ENCODE results near the gene MAGEC2.

The MAGEC2 gene, protein sequence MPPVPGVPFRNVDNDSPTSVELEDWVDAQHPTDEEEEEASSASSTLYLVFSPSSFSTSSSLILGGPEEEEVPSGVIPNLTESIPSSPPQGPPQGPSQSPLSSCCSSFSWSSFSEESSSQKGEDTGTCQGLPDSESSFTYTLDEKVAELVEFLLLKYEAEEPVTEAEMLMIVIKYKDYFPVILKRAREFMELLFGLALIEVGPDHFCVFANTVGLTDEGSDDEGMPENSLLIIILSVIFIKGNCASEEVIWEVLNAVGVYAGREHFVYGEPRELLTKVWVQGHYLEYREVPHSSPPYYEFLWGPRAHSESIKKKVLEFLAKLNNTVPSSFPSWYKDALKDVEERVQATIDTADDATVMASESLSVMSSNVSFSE

DNA sequence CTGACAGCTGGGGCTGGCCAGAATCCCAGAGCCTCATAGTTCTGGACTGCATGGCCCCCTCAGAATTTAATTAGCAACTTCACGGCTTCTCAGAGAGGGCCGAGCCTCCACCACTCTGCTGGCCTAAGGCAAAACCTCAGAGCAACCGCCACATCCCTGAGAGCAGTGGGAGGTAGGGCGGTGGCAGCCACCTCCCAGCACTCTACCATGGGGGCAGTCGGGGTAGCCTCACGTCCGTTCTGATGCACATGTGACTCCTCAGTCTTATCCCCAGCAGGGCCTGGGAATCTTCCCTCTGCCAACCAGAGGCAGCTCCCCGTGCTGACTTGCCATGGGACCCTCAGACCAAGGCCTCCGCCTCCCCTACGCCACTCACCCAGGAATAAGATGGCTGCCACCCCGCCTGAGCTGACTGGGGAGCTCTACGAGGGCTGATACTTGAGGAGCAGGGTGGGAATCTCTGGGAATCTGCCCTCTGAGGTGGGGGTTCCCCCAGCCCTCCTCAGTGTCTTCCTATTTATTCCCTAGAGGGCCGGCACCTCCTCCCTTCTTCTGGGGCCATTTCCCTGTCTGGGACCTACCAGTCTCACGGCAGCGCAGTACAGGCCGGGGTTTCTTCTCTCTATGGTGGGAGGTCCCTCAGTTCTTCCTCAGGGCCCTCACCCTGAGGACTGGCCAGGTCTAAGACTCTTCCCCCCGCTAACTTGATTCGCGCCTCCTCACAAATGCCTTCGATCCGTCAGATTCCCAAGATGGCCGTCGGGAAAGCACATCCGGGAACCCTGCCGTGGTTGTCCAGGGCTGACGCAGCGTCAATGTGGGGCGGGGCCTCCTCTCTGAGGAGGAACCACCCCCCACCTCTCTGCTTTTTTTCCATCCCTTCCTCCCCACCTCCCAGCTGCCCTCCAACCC, at the start of gene MAGEC2:
Gene MAGEC2 (minus strand): TSS at position 769 of the 912 bp plus-strand sequence. CDS start 1,303 bp downstream, outside the sequence.
- Histone ChIP-seq H3K4me1 (ENCODE audit: control insufficient read depth in 1 of 2, insufficient read depth in 2 of 2, low read length in 2 of 2) (no peaks in the 10 kb centered on the region), H3K9me3 (ENCODE audit: control insufficient read depth in 1 of 2, low read length in 2 of 2) (no peaks in the 10 kb centered on the region), H3K27ac (ENCODE audit: low read length) (no peak within 1 kb of the TSS), H3K4me3 (ENCODE audit: low read depth in 1 of 2, low read length in 2 of 2) (no peak within 1 kb of the TSS), H3K27me3 (ENCODE audit: low read depth, low read length) (no peaks in the 10 kb centered on the region), H3K36me3 (ENCODE audit: control insufficient read depth in 1 of 2, insufficient read depth in 2 of 2, low read length in 2 of 2) (no peaks in the 10 kb centered on the region)

DNA sequence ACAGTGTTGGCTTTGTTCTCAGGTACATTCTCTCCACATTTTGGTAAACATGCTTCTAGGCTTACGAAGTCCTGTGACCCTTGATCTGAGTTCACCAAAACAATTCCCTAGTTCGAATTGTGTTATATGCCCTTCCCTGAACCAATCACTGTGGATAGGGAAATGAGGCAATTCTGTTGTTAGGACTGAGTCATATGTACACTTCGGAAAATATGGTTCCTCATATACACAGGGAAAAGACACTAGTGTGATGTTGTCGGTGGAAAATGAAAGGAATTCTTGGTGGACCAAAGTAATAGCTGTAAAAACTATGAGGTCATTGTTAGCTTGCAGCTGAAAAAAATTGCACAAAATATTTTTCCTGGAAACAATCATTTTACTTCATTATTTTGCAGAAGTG, 46.6 kb upstream of the MAGEC2 start:
- H3K9me3 ChIP-seq (ENCODE audit: control insufficient read depth in 1 of 2, low read length in 2 of 2): no peaks in the 10 kb centered on the region
- no peak overlapping the region for H3K4me3 ChIP-seq (ENCODE audit: low read depth in 1 of 2, low read length in 2 of 2)
- no peaks in the 10 kb centered on the region for H3K4me1 ChIP-seq (ENCODE audit: control insufficient read depth in 1 of 2, insufficient read depth in 2 of 2, low read length in 2 of 2)
- no peak overlapping the region for H3K27ac ChIP-seq (ENCODE audit: low read length)
- H3K36me3 ChIP-seq (ENCODE audit: control insufficient read depth in 1 of 2, insufficient read depth in 2 of 2, low read length in 2 of 2): no peaks in the 10 kb centered on the region
- H3K27me3 ChIP-seq (ENCODE audit: low read depth, low read length): no peaks in the 10 kb centered on the region

DNA sequence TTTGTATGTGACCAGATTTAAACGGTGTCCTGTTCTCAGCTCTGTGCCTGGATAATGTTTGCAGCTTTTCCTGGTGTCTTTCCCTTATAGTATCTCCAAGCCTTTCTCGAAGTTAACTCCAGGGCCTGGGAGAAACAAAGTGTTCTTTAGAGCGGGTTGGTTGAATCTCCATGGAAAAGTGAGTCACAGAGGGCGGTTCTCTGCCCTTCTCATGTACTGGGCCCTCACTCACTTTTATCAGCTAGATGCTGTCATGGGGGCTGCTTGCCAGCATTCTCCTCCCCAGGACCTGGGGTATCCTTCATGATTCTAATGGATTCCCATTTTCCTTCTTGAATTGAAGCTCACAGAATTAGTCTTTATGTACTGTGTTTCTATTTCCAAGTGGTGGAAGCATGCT, 46.1 kb upstream of the MAGEC2 start:
- H3K36me3 ChIP-seq (ENCODE audit: control insufficient read depth in 1 of 2, insufficient read depth in 2 of 2, low read length in 2 of 2): no peaks in the 10 kb centered on the region
- no peaks in the 10 kb centered on the region for H3K9me3 ChIP-seq (ENCODE audit: control insufficient read depth in 1 of 2, low read length in 2 of 2)
- no peaks in the 10 kb centered on the region for H3K27me3 ChIP-seq (ENCODE audit: low read depth, low read length)
- H3K27ac ChIP-seq (ENCODE audit: low read length): no peak overlapping the region
- H3K4me3 ChIP-seq (ENCODE audit: low read depth in 1 of 2, low read length in 2 of 2): no peak overlapping the region
- H3K4me1 ChIP-seq (ENCODE audit: control insufficient read depth in 1 of 2, insufficient read depth in 2 of 2, low read length in 2 of 2): no peaks in the 10 kb centered on the region

DNA sequence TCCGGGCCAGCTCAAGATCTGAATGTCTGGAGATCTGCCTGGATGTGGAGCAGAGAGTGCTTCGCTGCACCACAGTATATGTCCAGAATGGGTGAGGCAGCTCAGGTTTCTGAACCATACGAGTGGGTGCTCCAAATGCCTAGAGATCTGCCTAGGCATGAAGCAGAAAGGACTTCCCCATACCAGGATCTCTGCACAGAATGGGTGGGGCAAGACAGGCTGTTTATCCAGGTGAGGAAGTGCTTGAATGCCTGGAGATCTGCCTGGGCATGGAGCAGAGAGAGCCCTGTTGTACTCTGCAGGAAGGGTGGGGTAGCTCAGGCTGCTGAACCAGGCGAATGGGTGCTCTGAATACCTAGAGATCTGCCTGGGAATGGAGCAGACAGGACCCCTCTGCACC, 45.4 kb upstream of the MAGEC2 start:
- Histone ChIP-seq H3K4me1 (ENCODE audit: control insufficient read depth in 1 of 2, insufficient read depth in 2 of 2, low read length in 2 of 2) (no peaks in the 10 kb centered on the region), H3K9me3 (ENCODE audit: control insufficient read depth in 1 of 2, low read length in 2 of 2) (no peaks in the 10 kb centered on the region), H3K27me3 (ENCODE audit: low read depth, low read length) (no peaks in the 10 kb centered on the region), H3K36me3 (ENCODE audit: control insufficient read depth in 1 of 2, insufficient read depth in 2 of 2, low read length in 2 of 2) (no peaks in the 10 kb centered on the region), H3K4me3 (ENCODE audit: low read depth in 1 of 2, low read length in 2 of 2) (no peak overlapping the region), H3K27ac (ENCODE audit: low read length) (no peak overlapping the region)

DNA sequence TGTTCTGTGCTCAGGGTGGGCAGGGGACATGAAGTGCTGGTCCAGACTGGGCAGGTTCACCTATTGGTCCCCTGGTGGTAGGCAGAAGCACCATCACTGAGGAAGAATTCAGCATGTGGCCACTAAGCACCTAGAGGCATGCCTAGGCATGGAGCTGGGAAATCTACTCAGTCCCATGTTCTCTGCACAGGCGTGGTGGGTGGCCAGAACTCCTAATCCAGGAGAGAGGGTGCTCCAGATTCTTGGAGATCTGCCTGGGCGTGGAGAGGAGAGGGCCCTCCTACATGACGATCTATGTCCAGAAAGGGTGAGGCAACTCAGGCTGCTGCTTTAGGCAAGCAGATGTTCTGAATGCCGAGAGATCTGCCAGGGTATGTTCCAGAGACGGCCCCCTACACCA, 44.6 kb upstream of the MAGEC2 start:
- Histone ChIP-seq H3K4me1 (ENCODE audit: control insufficient read depth in 1 of 2, insufficient read depth in 2 of 2, low read length in 2 of 2) (no peaks in the 10 kb centered on the region), H3K27me3 (ENCODE audit: low read depth, low read length) (no peaks in the 10 kb centered on the region), H3K36me3 (ENCODE audit: control insufficient read depth in 1 of 2, insufficient read depth in 2 of 2, low read length in 2 of 2) (no peaks in the 10 kb centered on the region), H3K27ac (ENCODE audit: low read length) (no peak overlapping the region), H3K4me3 (ENCODE audit: low read depth in 1 of 2, low read length in 2 of 2) (no peak overlapping the region), H3K9me3 (ENCODE audit: control insufficient read depth in 1 of 2, low read length in 2 of 2) (no peaks in the 10 kb centered on the region)

DNA sequence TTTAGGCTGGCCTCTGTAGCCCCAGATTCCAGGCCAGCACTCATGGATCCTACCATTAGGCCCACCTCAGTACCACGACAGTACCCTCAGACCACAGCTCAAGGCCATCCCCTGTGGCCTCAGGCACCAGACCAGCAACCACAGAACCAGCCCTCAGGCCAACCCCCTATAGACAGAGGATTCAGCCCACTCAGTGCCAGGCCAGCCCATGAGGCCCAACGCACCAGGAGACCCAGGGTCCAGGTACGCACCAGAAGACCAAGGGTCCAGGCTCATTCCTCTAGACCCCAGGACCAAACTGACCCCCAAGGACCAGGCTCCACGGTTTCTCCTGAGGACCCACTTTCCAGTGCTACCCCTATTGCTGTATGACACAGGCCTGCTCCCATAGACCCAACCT, 39.5 kb upstream of the MAGEC2 start:
- H3K36me3 ChIP-seq (ENCODE audit: control insufficient read depth in 1 of 2, insufficient read depth in 2 of 2, low read length in 2 of 2): no peaks in the 10 kb centered on the region
- H3K27me3 ChIP-seq (ENCODE audit: low read depth, low read length): no peaks in the 10 kb centered on the region
- H3K27ac ChIP-seq (ENCODE audit: low read length): no peak overlapping the region

DNA sequence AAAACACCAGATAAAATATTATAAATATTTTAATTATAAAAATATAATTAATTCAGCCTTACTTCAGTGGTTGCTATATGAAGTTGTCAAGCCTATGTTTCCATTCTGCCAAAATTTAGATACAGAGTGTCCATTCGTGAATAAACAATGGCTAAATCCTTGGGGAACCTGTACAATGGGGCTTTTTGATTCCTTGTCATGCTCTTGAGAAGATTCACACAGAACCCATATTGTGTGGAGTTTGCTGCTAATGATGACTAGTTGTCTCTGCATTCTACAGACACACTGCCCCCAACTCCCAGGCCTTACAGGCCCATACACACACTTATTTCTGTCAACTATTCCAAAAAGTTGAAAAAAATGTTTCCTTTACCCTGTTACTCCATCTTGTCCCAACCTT, 33.4 kb upstream of the MAGEC2 start:
- Histone ChIP-seq H3K27me3 (ENCODE audit: low read depth, low read length) (no peaks in the 10 kb centered on the region), H3K36me3 (ENCODE audit: control insufficient read depth in 1 of 2, insufficient read depth in 2 of 2, low read length in 2 of 2) (no peaks in the 10 kb centered on the region), H3K27ac (ENCODE audit: low read length) (no peak overlapping the region), H3K4me1 (ENCODE audit: control insufficient read depth in 1 of 2, insufficient read depth in 2 of 2, low read length in 2 of 2) (no peaks in the 10 kb centered on the region), H3K4me3 (ENCODE audit: low read depth in 1 of 2, low read length in 2 of 2) (no peak overlapping the region), H3K9me3 (ENCODE audit: control insufficient read depth in 1 of 2, low read length in 2 of 2) (no peaks in the 10 kb centered on the region)

More for the DNA sequence above, 39.5 kb upstream of the MAGEC2 start:
- Histone ChIP-seq H3K4me3 (ENCODE audit: low read depth in 1 of 2, low read length in 2 of 2) (no peak overlapping the region), H3K9me3 (ENCODE audit: control insufficient read depth in 1 of 2, low read length in 2 of 2) (no peaks in the 10 kb centered on the region), H3K4me1 (ENCODE audit: control insufficient read depth in 1 of 2, insufficient read depth in 2 of 2, low read length in 2 of 2) (no peaks in the 10 kb centered on the region)

DNA sequence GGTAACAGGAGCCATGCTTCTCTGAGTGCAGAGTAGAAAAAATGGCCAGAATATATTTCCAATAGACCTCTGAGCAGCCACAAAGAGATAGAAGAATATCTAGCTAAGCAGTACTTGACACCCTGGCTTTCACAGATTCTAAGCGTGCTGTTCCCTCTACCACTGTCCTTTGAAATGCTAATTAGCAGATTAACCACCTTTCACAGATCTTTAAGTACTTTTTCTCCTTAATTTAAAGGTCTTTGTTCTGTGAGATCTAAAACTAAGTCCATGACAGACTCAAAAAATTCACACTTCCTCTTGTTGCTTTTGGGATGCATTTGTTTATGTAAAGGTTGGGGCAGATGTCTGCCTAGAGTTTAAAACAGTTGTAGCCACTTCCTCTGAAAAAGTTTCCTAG, 28.3 kb upstream of the MAGEC2 start:
- H3K27me3 ChIP-seq (ENCODE audit: low read depth, low read length): no peaks in the 10 kb centered on the region
- H3K4me1 ChIP-seq (ENCODE audit: control insufficient read depth in 1 of 2, insufficient read depth in 2 of 2, low read length in 2 of 2): no peaks in the 10 kb centered on the region
- no peaks in the 10 kb centered on the region for H3K36me3 ChIP-seq (ENCODE audit: control insufficient read depth in 1 of 2, insufficient read depth in 2 of 2, low read length in 2 of 2)
- no peak overlapping the region for H3K4me3 ChIP-seq (ENCODE audit: low read depth in 1 of 2, low read length in 2 of 2)
- H3K27ac ChIP-seq (ENCODE audit: low read length): no peak overlapping the region
- H3K9me3 ChIP-seq (ENCODE audit: control insufficient read depth in 1 of 2, low read length in 2 of 2): no peaks in the 10 kb centered on the region

DNA sequence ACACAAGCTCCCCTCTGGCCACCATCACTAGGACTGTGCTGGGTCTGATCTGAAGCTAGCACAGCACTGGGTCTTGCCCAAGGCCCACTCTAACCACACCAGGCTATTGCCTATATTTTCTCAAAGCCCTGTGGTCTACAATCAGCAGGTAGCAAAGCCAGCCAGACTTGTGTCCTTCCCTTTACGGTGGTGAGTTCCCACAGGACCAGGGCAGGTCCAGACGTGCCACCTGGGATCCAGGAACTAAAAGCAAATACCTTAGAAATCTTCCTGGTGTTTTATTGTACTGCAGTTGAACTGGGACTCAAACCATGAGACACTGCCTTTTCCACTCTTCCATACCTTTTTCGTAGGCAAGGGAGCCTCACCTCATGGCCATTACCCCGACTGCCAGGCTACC, 9.0 kb upstream of the MAGEC2 start:
- no peak overlapping the region for H3K27ac ChIP-seq (ENCODE audit: low read length)
- H3K9me3 ChIP-seq (ENCODE audit: control insufficient read depth in 1 of 2, low read length in 2 of 2): no peaks in the 10 kb centered on the region
- no peaks in the 10 kb centered on the region for H3K27me3 ChIP-seq (ENCODE audit: low read depth, low read length)

DNA sequence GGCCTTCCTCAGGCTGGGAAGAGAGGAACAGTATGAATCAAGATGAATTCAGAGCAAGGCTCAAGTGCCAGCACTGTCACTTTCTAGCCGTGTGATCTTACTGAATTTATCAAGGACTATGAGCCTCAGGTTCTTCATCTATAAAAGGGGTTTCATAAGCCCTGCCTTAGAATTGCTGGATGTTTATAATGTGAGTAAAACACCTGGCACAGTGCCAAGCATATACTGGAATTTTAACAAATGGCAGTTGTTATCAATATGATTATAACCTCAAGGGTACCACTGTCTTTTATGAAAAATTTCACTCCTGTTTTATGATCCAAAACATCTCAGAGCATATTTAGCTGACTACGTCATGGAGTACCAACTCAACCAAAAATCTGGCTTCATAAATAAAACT, 4.0 kb downstream of the MAGEC2 start:
- H3K36me3 ChIP-seq (ENCODE audit: control insufficient read depth in 1 of 2, insufficient read depth in 2 of 2, low read length in 2 of 2): no peaks in the 10 kb centered on the region
- H3K4me3 ChIP-seq (ENCODE audit: low read depth in 1 of 2, low read length in 2 of 2): no peak overlapping the region
- no peaks in the 10 kb centered on the region for H3K4me1 ChIP-seq (ENCODE audit: control insufficient read depth in 1 of 2, insufficient read depth in 2 of 2, low read length in 2 of 2)
- no peaks in the 10 kb centered on the region for H3K9me3 ChIP-seq (ENCODE audit: control insufficient read depth in 1 of 2, low read length in 2 of 2)
- no peaks in the 10 kb centered on the region for H3K27me3 ChIP-seq (ENCODE audit: low read depth, low read length)
- H3K27ac ChIP-seq (ENCODE audit: low read length): no peak overlapping the region

More for the DNA sequence above, 9.0 kb upstream of the MAGEC2 start:
- Histone ChIP-seq H3K4me1 (ENCODE audit: control insufficient read depth in 1 of 2, insufficient read depth in 2 of 2, low read length in 2 of 2) (no peaks in the 10 kb centered on the region), H3K36me3 (ENCODE audit: control insufficient read depth in 1 of 2, insufficient read depth in 2 of 2, low read length in 2 of 2) (no peaks in the 10 kb centered on the region), H3K4me3 (ENCODE audit: low read depth in 1 of 2, low read length in 2 of 2) (no peak overlapping the region)

DNA sequence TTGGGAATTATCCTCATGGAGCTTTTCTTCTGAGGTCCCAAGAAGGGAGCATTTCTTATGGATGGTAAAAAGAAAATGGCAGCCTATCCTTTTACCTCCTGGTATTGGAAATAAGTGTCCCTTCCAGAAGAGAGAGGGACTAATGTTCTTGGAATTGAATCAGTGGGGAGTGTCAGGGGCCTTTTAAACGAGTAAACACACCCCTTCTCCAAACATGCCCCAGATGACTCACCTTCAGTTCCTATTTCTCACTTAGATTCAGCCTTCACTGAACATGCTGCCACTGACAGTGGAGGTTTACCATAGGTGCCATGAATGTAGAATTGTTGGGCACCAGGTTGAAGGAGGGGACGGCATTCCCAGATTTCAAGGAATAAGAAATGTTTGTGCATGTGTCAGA, 19.0 kb downstream of the MAGEC2 start:
- H3K4me1 ChIP-seq (ENCODE audit: control insufficient read depth in 1 of 2, insufficient read depth in 2 of 2, low read length in 2 of 2): no peaks in the 10 kb centered on the region
- H3K4me3 ChIP-seq (ENCODE audit: low read depth in 1 of 2, low read length in 2 of 2): no peak overlapping the region
- H3K27ac ChIP-seq (ENCODE audit: low read length): no peak overlapping the region
- H3K27me3 ChIP-seq (ENCODE audit: low read depth, low read length): no peaks in the 10 kb centered on the region
- H3K9me3 ChIP-seq (ENCODE audit: control insufficient read depth in 1 of 2, low read length in 2 of 2): no peaks in the 10 kb centered on the region
- H3K36me3 ChIP-seq (ENCODE audit: control insufficient read depth in 1 of 2, insufficient read depth in 2 of 2, low read length in 2 of 2): no peaks in the 10 kb centered on the region
